ENCODE data around the gene ADM2.
A peak's percentile ranks its signal among the peaks of the same experiment; 100 is the strongest.

The ADM2 gene

GRCh38 chr22:50525104-50525857, 43.9 kb downstream of the ADM2 start, which contains the start of gene SCO2:
TSS of gene SCO2 (minus strand) at chr22:50525598. CDS start at chr22:50524411, 1,187 bp downstream.
- ATAC-seq, result peak; percentile 80
- no peak for TF ChIP-seq RARB (CRISPR knock-in tag; IDR thresholded peaks at IDR 0.05)
- no peak for TF ChIP-seq POU6F1 (CRISPR knock-in tag; IDR thresholded peaks at IDR 0.05; ENCODE audit: borderline replicate concordance, low read depth)
- no peak for TF ChIP-seq CSRNP3 (CRISPR knock-in tag; IDR thresholded peaks at IDR 0.05)
- no peak for TF ChIP-seq ESRRG (CRISPR knock-in tag; IDR thresholded peaks at IDR 0.05)
- TF ChIP-seq TOX (CRISPR knock-in tag; IDR thresholded peaks at IDR 0.05; ENCODE audit: borderline replicate concordance), result no peak
- no peak for TF ChIP-seq ISL1 (CRISPR knock-in tag; IDR thresholded peaks at IDR 0.05)
- TF ChIP-seq CSDC2 (CRISPR knock-in tag; IDR thresholded peaks at IDR 0.05), result no peak
- no peak for TF ChIP-seq TCF4 (CRISPR knock-in tag; IDR thresholded peaks at IDR 0.05; ENCODE audit: borderline replicate concordance)
- TF ChIP-seq ARNTL (CRISPR knock-in tag; IDR thresholded peaks at IDR 0.05; ENCODE audit: borderline replicate concordance, low read depth), result no peak
- TF ChIP-seq ZC3H10 (CRISPR knock-in tag; IDR thresholded peaks at IDR 0.05), result no peak
- TF ChIP-seq ZFP30 (CRISPR knock-in tag; IDR thresholded peaks at IDR 0.05), result no peak
- TF ChIP-seq OSR1 (CRISPR knock-in tag; IDR thresholded peaks at IDR 0.05), result no peak
- TF ChIP-seq ZFP3 (CRISPR knock-in tag; IDR thresholded peaks at IDR 0.05), result no peak
- TF ChIP-seq ZNF70 (CRISPR knock-in tag; IDR thresholded peaks at IDR 0.05), result no peak
- no peak for TF ChIP-seq ZNF565 (CRISPR knock-in tag; conservative IDR thresholded peaks at IDR 0.05; ENCODE audit: low read depth)
- TF ChIP-seq TSHZ2 (CRISPR knock-in tag; IDR thresholded peaks at IDR 0.05), result no peak
- TF ChIP-seq ZNF8 (CRISPR knock-in tag; IDR thresholded peaks at IDR 0.05), result no peak
- no peak for TF ChIP-seq PPARA (CRISPR knock-in tag; IDR thresholded peaks at IDR 0.05; ENCODE audit: borderline replicate concordance)
- TF ChIP-seq SNAI2 (CRISPR knock-in tag; IDR thresholded peaks at IDR 0.05), result no peak

GRCh38 chr22:50525858-50526107, 44.4 kb downstream of the ADM2 start:
- no peak; the same call in 2 of the 3 replicates for ATAC-seq

GRCh38 chr22:50526108-50526833, 44.9 kb downstream of the ADM2 start:
- ATAC-seq, result peak; percentile 47
- TF ChIP-seq ZC3H10 (CRISPR knock-in tag; IDR thresholded peaks at IDR 0.05), result no peak
- no peak for TF ChIP-seq TCF4 (CRISPR knock-in tag; IDR thresholded peaks at IDR 0.05; ENCODE audit: borderline replicate concordance)
- no peak for TF ChIP-seq ZNF565 (CRISPR knock-in tag; conservative IDR thresholded peaks at IDR 0.05; ENCODE audit: low read depth)
- TF ChIP-seq ZNF70 (CRISPR knock-in tag; IDR thresholded peaks at IDR 0.05), result no peak
- no peak for TF ChIP-seq TSHZ2 (CRISPR knock-in tag; IDR thresholded peaks at IDR 0.05)
- TF ChIP-seq ARNTL (CRISPR knock-in tag; IDR thresholded peaks at IDR 0.05; ENCODE audit: borderline replicate concordance, low read depth), result no peak
- no peak for TF ChIP-seq ESRRG (CRISPR knock-in tag; IDR thresholded peaks at IDR 0.05)
- TF ChIP-seq CSRNP3 (CRISPR knock-in tag; IDR thresholded peaks at IDR 0.05), result no peak

More at GRCh38 chr22:50525858-50526107, 44.4 kb downstream of the ADM2 start:
- no peak for TF ChIP-seq ZFP30 (CRISPR knock-in tag; IDR thresholded peaks at IDR 0.05)

All from SK-N-SH treated with all-trans-retinoic acid at 6 μM for 48 hours (cell line).